Panc1 (cell line): Measurements from ENCODE around the gene NR3C1.

ENCODE experiments used
- TF ChIP-seq, protein P1 (sequence below), 2 experiments: IDR thresholded peaks; 2 replicates each; pipeline ENCODE4 v1.6.1; 2011 to 2012; ENCODE audit warnings: low read depth in 2 of 2, control low read depth in 1 of 2, low read length in 1 of 2, mild to moderate bottlenecking in 1 of 2, moderate library complexity in 1 of 2; ENCODE audit not compliant: insufficient read depth in 1 of 2
- TF ChIP-seq, protein P2 (sequence below): fragments of 450-650 bp; IDR thresholded peaks from 2 replicates; pipeline ENCODE4 v1.5.1; 2017; ENCODE audit warnings: mild to moderate bottlenecking

DNA sequence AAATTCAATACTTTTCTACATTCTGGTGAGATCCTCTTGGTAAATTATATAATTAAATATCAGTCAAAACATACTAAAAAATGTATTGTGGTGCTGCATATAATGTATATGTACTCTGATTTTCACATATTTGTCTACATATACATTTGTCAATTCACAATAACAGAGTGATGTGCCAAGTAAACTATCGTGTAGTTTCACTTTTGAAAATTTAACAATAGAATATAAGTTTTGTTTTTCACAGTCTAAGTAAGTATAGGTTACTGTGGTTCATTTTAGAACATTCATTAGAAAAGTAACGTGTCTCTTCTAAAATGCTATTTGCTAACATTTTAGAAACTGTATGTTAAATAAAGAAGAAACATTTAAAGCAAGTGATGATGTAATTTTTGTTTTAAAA, 73.6 kb downstream of the NR3C1 start:
- TF ChIP-seq, protein P1, sequence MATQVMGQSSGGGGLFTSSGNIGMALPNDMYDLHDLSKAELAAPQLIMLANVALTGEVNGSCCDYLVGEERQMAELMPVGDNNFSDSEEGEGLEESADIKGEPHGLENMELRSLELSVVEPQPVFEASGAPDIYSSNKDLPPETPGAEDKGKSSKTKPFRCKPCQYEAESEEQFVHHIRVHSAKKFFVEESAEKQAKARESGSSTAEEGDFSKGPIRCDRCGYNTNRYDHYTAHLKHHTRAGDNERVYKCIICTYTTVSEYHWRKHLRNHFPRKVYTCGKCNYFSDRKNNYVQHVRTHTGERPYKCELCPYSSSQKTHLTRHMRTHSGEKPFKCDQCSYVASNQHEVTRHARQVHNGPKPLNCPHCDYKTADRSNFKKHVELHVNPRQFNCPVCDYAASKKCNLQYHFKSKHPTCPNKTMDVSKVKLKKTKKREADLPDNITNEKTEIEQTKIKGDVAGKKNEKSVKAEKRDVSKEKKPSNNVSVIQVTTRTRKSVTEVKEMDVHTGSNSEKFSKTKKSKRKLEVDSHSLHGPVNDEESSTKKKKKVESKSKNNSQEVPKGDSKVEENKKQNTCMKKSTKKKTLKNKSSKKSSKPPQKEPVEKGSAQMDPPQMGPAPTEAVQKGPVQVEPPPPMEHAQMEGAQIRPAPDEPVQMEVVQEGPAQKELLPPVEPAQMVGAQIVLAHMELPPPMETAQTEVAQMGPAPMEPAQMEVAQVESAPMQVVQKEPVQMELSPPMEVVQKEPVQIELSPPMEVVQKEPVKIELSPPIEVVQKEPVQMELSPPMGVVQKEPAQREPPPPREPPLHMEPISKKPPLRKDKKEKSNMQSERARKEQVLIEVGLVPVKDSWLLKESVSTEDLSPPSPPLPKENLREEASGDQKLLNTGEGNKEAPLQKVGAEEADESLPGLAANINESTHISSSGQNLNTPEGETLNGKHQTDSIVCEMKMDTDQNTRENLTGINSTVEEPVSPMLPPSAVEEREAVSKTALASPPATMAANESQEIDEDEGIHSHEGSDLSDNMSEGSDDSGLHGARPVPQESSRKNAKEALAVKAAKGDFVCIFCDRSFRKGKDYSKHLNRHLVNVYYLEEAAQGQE (IDR thresholded peaks at IDR 0.05; ENCODE audit: insufficient read depth in 1 of 2, low read depth in 2 of 2, low read length in 1 of 2) = no peak
- TF ChIP-seq, protein P2, sequence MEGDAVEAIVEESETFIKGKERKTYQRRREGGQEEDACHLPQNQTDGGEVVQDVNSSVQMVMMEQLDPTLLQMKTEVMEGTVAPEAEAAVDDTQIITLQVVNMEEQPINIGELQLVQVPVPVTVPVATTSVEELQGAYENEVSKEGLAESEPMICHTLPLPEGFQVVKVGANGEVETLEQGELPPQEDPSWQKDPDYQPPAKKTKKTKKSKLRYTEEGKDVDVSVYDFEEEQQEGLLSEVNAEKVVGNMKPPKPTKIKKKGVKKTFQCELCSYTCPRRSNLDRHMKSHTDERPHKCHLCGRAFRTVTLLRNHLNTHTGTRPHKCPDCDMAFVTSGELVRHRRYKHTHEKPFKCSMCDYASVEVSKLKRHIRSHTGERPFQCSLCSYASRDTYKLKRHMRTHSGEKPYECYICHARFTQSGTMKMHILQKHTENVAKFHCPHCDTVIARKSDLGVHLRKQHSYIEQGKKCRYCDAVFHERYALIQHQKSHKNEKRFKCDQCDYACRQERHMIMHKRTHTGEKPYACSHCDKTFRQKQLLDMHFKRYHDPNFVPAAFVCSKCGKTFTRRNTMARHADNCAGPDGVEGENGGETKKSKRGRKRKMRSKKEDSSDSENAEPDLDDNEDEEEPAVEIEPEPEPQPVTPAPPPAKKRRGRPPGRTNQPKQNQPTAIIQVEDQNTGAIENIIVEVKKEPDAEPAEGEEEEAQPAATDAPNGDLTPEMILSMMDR = no peak
